ENCODE data around the gene PNPLA7.
"Not testable (repeated sequence)": the region's sequence is repeated elsewhere in the genome, so short reads cannot be mapped to it uniquely, and the experiment has no call there.

DNA sequence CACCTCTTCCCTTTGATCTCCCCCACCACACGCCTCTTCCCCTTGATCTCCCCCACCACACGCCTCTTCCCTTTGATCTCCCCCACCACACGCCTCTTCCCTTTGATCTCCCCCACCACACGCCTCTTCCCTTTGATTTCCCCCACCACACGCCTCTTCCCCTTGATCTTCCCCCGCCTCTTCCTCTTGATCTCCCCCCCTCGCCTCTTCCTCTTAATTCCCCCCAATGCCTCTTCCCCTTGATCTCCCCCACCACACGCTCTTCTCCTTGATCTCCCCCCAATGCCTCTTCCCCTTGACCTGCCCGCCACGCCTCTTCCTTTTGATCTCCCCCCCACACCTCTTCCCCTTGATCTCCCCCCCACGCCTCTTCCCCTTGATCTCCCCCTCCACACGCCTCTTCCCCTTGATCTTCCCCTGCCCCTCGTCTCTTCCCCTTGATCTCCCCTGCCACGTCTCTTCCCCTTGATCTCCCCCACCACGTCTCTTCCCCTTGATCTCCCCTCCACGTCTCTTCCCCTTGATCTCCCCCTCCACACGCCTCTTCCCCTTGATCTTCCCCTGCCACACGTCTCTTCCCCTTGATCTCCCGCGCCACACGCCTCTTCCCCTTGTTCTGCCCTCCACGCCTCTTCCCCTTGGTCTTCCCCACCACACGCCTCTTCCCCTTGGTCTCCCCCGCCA is 99.5 kb downstream of the PNPLA7 start:
- TF ChIP-seq POLR2A, CEBPB, RFX5 (IDR thresholded peaks at IDR 0.05; ENCODE audit: low read depth, low read length): not testable (repeated sequence)
- TF ChIP-seq, protein P1, sequence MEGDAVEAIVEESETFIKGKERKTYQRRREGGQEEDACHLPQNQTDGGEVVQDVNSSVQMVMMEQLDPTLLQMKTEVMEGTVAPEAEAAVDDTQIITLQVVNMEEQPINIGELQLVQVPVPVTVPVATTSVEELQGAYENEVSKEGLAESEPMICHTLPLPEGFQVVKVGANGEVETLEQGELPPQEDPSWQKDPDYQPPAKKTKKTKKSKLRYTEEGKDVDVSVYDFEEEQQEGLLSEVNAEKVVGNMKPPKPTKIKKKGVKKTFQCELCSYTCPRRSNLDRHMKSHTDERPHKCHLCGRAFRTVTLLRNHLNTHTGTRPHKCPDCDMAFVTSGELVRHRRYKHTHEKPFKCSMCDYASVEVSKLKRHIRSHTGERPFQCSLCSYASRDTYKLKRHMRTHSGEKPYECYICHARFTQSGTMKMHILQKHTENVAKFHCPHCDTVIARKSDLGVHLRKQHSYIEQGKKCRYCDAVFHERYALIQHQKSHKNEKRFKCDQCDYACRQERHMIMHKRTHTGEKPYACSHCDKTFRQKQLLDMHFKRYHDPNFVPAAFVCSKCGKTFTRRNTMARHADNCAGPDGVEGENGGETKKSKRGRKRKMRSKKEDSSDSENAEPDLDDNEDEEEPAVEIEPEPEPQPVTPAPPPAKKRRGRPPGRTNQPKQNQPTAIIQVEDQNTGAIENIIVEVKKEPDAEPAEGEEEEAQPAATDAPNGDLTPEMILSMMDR (conservative IDR thresholded peaks at IDR 0.05; ENCODE audit: low read depth, low read length), result not testable (repeated sequence)

Data from IMR-90 (cell line).